Measurements from ENCODE around the gene EN2.

The EN2 gene

DNA sequence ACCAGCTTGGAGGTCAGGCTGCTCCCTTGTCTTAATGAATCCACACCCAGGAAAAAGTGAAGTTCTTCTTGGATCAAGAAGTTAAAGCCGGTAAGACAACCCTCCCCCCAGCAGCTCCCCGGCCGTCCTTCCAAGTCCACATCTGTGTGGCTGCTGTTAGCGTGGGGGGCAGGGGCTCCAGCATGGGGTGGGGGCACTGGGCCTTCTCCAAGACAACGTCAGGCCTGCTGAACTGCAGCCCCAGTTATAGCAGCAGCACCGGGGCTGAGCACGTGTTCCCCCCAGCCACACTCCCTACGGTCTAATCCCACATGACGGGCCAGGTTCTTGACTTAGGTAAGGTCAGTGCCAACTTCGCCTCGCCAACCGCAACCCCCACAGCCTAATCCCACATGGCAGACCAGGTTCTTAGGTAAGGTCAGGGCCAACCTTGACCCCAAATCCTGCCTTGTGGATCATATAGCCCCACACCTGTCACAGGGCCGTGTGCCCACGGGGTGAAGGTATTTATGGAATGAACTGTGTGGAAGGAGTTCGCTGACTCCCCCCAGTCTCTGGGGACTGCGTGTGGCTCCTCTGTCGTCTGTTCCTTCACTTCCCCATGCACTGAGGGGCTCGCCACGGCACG, 30.4 kb upstream of the EN2 start:
- peaks cover 11% of the 10 kb centered on the region for H3K27me3 ChIP-seq (ENCODE audit: insufficient read depth, low read length, poor library complexity)
- H3K4me3 ChIP-seq (ENCODE audit: low read depth in 1 of 2, low read length in 2 of 2), result no peak overlapping the region
- H3K27ac ChIP-seq (ENCODE audit: low read length), result no peak overlapping the region
- no peaks in the 10 kb centered on the region for H3K36me3 ChIP-seq (ENCODE audit: insufficient read depth, low read length)
- ATAC-seq (ENCODE audit: insufficient read depth, low read depth), result no peak
- TF ChIP-seq CTCF (IDR thresholded peaks at IDR 0.05; ENCODE audit: borderline replicate concordance, extremely low read depth, low read length, poor library complexity, severe bottlenecking) (no peak), EZH2 (IDR thresholded peaks at IDR 0.05; ENCODE audit: borderline replicate concordance, low read depth, low read length, severe bottlenecking) (no peak)
- no peak overlapping the region for H3K9ac ChIP-seq (ENCODE audit: low read depth, low read length)
- H3K79me2 ChIP-seq (ENCODE audit: insufficient read depth, low read length), result no peaks in the 10 kb centered on the region
- no peak overlapping the region for H3K4me2 ChIP-seq (ENCODE audit: insufficient read depth, low read length)
- no peak for DNase-seq
- no peak overlapping the region for H2AFZ ChIP-seq (ENCODE audit: low read depth, low read length)
- H3K4me1 ChIP-seq (ENCODE audit: insufficient read depth, low read length), result no peaks in the 10 kb centered on the region
- H4K20me1 ChIP-seq (ENCODE audit: insufficient read depth, low read length), result no peaks in the 10 kb centered on the region; the same call in 1 of the 2 replicates
- no peaks in the 10 kb centered on the region for H3K9me3 ChIP-seq (ENCODE audit: insufficient read depth, low read length, severe bottlenecking)

GRCh38 chr7:155428171-155428834, 29.6 kb upstream of the EN2 start:
- no peak overlapping the region for H3K9ac ChIP-seq (ENCODE audit: low read depth, low read length)
- no peak for DNase-seq
- TF ChIP-seq CTCF (IDR thresholded peaks at IDR 0.05; ENCODE audit: borderline replicate concordance, extremely low read depth, low read length, poor library complexity, severe bottlenecking) (no peak), EZH2 (IDR thresholded peaks at IDR 0.05; ENCODE audit: borderline replicate concordance, low read depth, low read length, severe bottlenecking) (no peak)
- H3K4me3 ChIP-seq (ENCODE audit: low read depth in 1 of 2, low read length in 2 of 2), result no peak overlapping the region
- no peak for ATAC-seq (ENCODE audit: insufficient read depth, low read depth)
- H4K20me1 ChIP-seq (ENCODE audit: insufficient read depth, low read length), result no peaks in the 10 kb centered on the region; the same call in 1 of the 2 replicates
- H3K27ac ChIP-seq (ENCODE audit: low read length), result no peak overlapping the region
- H3K27me3 ChIP-seq (ENCODE audit: insufficient read depth, low read length, poor library complexity), result peaks cover 11% of the 10 kb centered on the region
- no peaks in the 10 kb centered on the region for H3K36me3 ChIP-seq (ENCODE audit: insufficient read depth, low read length)
- no peak overlapping the region for H3K4me2 ChIP-seq (ENCODE audit: insufficient read depth, low read length)
- H3K9me3 ChIP-seq (ENCODE audit: insufficient read depth, low read length, severe bottlenecking), result no peaks in the 10 kb centered on the region
- H3K4me1 ChIP-seq (ENCODE audit: insufficient read depth, low read length), result no peaks in the 10 kb centered on the region
- H3K79me2 ChIP-seq (ENCODE audit: insufficient read depth, low read length), result no peaks in the 10 kb centered on the region
- H2AFZ ChIP-seq (ENCODE audit: low read depth, low read length), result no peak overlapping the region

GRCh38 chr7:155429651-155430050, 28.3 kb upstream of the EN2 start:
- no peak for ATAC-seq (ENCODE audit: insufficient read depth, low read depth)
- H3K27ac ChIP-seq (ENCODE audit: low read length), result no peak overlapping the region
- no peaks in the 10 kb centered on the region for H3K4me1 ChIP-seq (ENCODE audit: insufficient read depth, low read length)
- H3K27me3 ChIP-seq (ENCODE audit: insufficient read depth, low read length, poor library complexity), result peaks cover 11% of the 10 kb centered on the region
- no peak overlapping the region for H3K4me2 ChIP-seq (ENCODE audit: insufficient read depth, low read length)
- no peaks in the 10 kb centered on the region for H3K79me2 ChIP-seq (ENCODE audit: insufficient read depth, low read length)
- no peak overlapping the region for H3K4me3 ChIP-seq (ENCODE audit: low read depth in 1 of 2, low read length in 2 of 2)
- H4K20me1 ChIP-seq (ENCODE audit: insufficient read depth, low read length), result no peaks in the 10 kb centered on the region; the same call in 1 of the 2 replicates
- H2AFZ ChIP-seq (ENCODE audit: low read depth, low read length), result no peak overlapping the region
- H3K9me3 ChIP-seq (ENCODE audit: insufficient read depth, low read length, severe bottlenecking), result no peaks in the 10 kb centered on the region
- no peak for DNase-seq
- no peak overlapping the region for H3K9ac ChIP-seq (ENCODE audit: low read depth, low read length)
- no peaks in the 10 kb centered on the region for H3K36me3 ChIP-seq (ENCODE audit: insufficient read depth, low read length)
- TF ChIP-seq CTCF (IDR thresholded peaks at IDR 0.05; ENCODE audit: borderline replicate concordance, extremely low read depth, low read length, poor library complexity, severe bottlenecking) (no peak), EZH2 (IDR thresholded peaks at IDR 0.05; ENCODE audit: borderline replicate concordance, low read depth, low read length, severe bottlenecking) (no peak)

Data from DND-41 (cell line).